ENCODE data around the gene DOK5.

Gene DOK5

DNA sequence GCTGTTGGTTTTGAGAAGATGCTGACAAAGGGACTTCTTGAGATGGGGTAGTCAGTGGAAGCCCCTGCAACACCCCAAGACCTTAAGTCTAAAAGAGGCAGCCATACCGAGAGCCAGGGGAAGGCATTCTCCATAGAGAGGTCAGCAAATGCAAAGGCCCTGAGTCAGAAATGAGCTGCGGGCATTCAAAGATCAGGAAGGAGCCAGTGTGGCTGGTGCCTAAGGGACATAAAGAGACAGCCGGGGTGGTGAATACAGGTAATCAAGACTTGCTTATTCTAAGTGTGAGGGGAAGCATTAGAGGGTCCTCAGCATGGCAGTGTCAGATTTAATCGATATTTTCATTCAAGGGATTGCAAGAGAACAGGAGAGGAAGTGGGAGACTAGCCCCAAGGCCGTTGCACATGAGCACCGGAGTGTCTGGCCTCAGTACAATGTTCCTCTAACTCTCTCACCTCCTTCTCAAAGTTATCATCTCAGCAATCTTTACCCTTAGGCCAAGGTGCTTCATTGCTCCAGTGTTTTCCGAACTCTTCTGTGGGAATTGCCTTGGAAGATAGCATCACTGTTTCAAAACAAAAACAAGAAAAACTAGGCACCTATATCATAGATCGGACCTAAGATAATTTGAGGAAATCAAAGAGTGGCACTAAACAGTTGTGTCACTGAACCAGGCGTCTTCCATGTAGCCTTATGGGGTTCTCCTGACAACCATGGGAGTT lies 173.2 kb downstream of the DOK5 start:
- no peak for DNase-seq (ENCODE audit: low spot score)

- peak; percentile 65 for DNase-seq (ENCODE audit: low spot score)
Measured at GRCh38 chr20:54649511-54649962, 174.1 kb downstream of the DOK5 start.

GRCh38 chr20:54650052-54650719 lies 174.8 kb downstream of the DOK5 start:
- DNase-seq (ENCODE audit: low spot score), result peak; percentile 11

- no peak for DNase-seq (ENCODE audit: low spot score)
Measured at GRCh38 chr20:54651252-54651651, 175.9 kb downstream of the DOK5 start.

GRCh38 chr20:54654450-54654849 lies 179.1 kb downstream of the DOK5 start:
- no peak for DNase-seq (ENCODE audit: low spot score)

- DNase-seq (ENCODE audit: low spot score), result no peak
Measured at GRCh38 chr20:54657268-54657826, 182.0 kb downstream of the DOK5 start.

GRCh38 chr20:54658525-54658924 lies 183.1 kb downstream of the DOK5 start:
- DNase-seq (ENCODE audit: low spot score), result no peak

DNA sequence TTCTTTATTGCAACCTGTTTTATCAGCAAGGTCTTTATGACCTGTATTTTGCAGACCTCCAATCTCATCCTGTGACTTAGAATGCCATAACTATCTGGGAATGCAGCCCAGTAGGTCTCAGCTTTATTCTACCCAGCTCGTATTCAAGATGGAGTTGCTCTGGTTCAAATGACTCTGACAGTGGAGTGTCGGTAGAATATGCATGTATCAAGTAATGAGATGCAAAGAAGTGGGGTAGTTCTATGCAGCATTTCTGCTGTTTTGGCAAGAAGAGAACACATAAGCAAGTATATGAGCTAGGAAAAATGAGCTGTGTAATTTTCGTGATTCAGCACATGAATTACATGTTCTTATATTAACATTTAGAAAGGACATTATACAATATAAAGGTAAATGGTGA lies 185.9 kb downstream of the DOK5 start:
- DNase-seq (ENCODE audit: low spot score), result no peak

- no peak for DNase-seq (ENCODE audit: low spot score)
Measured at GRCh38 chr20:54661880-54662465, 186.6 kb downstream of the DOK5 start.

GRCh38 chr20:54665812-54666211 lies 190.4 kb downstream of the DOK5 start:
- DNase-seq (ENCODE audit: low spot score), result no peak

DNA sequence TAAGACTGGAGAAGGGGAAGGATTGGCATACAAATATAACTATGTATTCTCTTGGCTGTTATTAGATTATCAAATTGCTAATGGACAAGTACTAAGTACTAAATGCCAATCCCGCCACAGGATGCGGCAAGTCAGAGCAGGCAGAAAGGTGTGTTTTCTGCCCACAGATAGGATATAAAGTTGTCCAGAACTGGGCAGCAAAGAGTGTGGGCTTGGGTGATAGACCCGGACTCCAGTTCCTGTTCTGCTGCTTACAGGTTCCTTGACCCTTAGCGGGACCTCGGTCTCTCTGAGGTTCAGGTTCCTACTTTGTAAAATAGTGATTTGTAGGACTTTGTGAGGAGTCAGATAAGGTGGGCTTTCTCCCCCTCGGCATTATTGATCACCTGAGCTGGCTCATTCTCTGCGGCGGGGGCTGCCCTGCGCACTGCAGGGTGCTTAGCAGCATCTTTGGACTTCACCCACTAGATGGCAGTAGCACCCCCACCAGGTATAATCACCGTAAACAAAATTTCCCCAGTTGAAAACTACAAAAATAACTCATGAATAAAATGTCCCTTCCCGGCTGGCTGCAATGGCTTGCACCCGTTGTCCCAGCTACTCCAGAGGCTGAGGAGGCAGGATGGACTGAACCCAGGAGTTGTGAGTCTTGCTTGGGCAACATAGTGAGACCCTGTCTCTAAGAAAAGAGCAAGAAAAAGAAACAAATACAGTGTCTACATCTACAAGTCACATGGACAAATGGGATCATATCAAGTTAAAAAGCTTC lies 193.1 kb downstream of the DOK5 start:
- DNase-seq (ENCODE audit: low spot score), result no peak

GRCh38 chr20:54669040-54669363 lies 193.6 kb downstream of the DOK5 start:
- no peak for DNase-seq (ENCODE audit: low spot score)

GRCh38 chr20:54678253-54678652 lies 202.9 kb downstream of the DOK5 start:
- DNase-seq (ENCODE audit: low spot score), result no peak

- DNase-seq (ENCODE audit: low spot score), result no peak
Measured at GRCh38 chr20:54680439-54680838, 205.0 kb downstream of the DOK5 start.

DNA sequence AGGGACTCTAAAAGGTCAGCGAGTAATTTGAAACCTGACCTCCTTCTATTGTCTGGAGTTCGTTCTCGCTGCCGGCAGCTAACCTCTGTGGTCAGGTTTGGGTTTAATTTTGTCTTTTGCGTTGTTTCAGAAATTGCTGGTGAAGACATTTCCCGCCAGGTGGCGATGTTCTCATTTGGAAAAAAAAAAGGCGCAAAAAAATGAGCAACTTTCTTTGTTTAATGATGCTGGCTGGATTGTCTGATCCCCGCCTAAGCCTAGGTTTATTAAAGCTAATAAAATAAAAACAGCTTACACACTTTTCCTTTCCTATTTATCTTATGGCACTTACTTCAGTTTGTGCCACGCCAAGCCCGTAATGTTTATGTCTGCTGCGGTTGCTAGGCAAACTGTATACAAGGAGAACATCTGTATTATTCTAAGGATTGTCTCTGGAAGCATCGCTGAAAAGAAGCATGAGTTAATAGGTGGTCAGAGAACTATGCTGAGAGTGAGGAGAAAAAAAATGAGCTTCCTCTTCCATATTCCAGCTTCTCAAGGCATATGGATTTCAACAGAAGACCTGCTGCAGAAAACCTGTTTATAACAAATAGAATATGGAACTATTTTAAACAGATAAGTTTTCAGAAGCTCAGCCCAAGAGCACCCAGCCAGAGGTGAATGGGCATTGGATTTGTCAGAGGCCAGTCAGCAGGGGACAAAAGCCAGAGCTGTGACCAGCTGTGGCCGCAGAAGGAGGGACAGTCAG lies 205.7 kb downstream of the DOK5 start:
- no peak for DNase-seq (ENCODE audit: low spot score)

DNA sequence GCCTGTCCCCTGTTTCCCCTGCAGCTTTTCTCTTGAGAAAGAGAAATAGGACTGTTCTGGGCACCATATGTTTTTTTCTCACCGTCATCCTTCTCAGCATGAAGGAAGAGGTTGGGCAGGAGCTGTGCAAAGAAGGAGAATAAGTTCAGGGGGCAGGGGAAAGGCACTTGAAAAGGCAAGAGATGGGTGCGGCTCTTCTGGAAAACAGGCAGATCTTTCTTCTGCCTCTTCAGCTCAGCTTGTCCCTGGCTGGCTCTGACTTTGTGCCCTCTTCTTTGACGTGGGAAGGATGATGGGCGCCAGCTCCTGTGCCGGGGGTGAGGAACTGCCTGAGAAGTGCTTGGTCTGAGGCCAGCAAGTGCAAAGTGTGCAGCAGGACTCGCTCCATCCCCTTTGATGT lies 206.5 kb downstream of the DOK5 start:
- no peak for DNase-seq (ENCODE audit: low spot score)

GRCh38 chr20:54688476-54688875 lies 213.1 kb downstream of the DOK5 start:
- DNase-seq (ENCODE audit: low spot score), result no peak

- DNase-seq (ENCODE audit: low spot score), result no peak
Measured at GRCh38 chr20:54690323-54690722, 214.9 kb downstream of the DOK5 start.

- no peak for DNase-seq (ENCODE audit: low spot score)
Measured at GRCh38 chr20:54691327-54691726, 215.9 kb downstream of the DOK5 start.

GRCh38 chr20:54692168-54692887 lies 216.9 kb downstream of the DOK5 start:
- DNase-seq (ENCODE audit: low spot score), result no peak

DNA sequence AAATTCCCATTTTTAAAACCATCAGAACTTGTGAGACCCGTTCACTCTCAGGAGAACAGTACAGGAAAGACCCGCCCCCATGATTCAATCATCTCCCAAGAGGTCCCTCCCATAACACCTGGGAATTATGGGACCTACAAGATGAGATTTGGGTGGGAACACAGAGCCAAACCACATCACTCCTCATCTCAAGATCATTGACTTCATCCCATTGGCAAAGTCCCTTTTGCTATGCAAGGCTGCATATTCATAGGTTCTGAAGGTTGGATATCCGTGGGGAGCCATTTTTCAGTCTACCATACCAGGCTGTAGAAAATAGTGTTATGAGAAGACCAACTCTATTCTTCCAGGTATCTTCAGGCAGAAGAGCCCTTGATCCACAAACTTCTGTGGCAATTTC lies 219.1 kb downstream of the DOK5 start:
- no peak for DNase-seq (ENCODE audit: low spot score)

Data from putamen (tissue), 1 donor.